ENCODE data around the gene CLDN15.

The CLDN15 gene

GRCh38 chr7:101197991-101198390, 39.6 kb downstream of the CLDN15 start:
- DNase-seq: no peak

- no peak for DNase-seq
Observed at GRCh38 chr7:101195884-101196283, 41.7 kb downstream of the CLDN15 start.

GRCh38 chr7:101189109-101189508, 48.5 kb downstream of the CLDN15 start:
- no peak for DNase-seq

GRCh38 chr7:101186844-101187428, 50.7 kb downstream of the CLDN15 start:
- no peak for DNase-seq

- DNase-seq: no peak
Observed at GRCh38 chr7:101186194-101186593, 51.4 kb downstream of the CLDN15 start.

GRCh38 chr7:101185258-101185839, 52.3 kb downstream of the CLDN15 start:
- DNase-seq: no peak
